Stimulated activated CD4-positive, alpha-beta T cell treated with anti-CD3 and anti-CD28 coated beads, Interleukin-15, amount 100 ng/mL, for 1 hour (primary cell): ENCODE data around the gene RFNG.

Experiments used
- DNase-seq, 2 donors: peaks; one replicate each; pipeline ENCODE4 v3.0.0-alpha.2; 2020; ENCODE audit warnings: low read depth in 1 of 2, low spot score in 1 of 2

Gene RFNG

DNA sequence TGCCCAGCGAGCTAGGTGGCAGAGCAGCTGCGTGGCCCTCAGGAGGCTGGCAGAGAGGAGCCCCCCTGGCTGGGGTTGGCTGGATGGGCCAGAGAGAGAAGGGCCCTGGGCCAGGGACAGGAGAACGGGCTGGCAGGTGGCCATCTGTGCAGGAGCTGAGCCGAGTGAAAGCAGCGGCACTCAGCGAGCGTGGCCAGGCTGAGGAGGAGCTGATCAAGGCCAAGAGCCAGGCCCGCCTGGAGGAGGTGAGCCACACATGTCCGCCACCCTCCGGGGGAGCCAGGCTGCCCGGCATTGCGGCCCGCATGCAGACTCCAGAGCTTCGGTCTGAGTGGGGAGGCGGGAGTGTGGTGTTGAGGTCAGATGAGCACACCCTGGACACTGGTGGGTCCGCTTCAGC is 22.2 kb downstream of the RFNG start:
- DNase-seq: no peak

DNA sequence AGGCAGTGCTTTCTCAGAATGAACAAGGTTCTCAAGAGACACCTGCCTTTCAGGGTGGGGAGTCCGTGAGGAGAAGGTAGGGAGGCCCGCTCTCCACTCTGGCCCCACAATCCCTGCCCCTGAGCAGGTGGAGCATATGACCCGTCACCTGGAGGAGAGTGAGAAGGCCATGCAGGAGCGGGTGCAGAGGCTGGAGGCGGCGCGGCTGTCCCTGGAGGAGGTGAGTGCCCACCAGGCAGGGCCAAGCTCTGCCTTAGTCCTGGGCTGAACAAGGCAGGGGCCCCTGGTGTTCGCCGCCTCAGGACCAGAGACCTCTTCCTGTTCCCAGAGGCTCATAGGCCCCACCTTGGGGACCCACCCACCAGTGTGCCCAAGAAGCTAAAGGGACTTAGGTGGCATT is 22.6 kb downstream of the RFNG start:
- DNase-seq: no peak

DNA sequence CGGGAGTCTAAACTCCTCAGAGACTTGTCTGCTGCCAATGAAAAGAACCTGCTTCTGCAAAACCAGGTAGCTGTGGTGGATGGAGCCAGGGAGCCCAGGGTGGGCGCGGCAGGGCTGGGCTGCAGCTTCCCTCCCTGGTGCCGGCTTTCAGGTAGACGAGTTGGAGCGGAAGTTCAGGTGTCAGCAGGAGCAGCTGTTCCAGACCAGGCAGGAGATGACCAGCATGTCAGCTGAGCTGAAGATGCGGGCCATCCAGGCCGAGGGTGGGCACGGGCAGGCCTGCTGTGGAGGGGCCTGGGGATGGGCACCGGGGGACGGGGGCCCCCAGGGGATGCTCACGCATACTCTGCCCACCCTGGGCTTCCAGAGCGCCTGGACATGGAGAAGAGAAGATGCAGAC is 23.4 kb downstream of the RFNG start:
- DNase-seq: no peak

DNA sequence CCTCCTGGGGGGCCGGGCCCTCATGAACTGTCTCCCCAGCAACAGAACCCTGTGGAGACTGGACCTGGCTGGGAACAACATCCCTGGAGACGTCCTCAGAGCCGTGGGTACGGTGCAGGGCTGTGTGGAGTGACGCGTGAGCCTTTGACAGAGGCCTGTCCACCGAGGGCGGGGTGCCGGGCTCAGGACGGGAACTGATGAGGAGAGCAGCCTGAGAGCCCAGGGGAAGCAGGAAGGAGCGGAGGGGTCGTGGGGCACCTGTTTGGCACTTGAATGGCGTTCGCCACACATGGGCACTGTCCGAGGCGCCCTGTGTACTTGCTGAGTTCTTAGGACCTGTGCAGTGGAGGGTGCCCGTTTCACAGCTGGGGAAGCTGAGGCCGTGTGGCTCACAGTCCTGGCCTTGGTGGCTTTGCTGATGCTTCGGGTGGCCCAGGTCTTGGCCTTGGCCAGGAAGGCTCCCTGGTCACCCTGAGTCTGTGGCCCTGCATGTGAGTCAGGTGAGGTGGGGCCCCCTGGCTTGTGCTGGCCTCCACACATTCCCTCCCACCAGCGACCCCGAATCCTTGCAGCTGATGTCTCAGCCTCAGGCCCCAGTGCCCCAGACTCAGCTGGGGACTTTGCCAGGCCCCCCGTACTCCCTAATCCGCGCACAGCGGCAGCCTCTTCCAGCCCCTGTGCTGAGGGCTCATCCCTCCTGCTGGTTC is 26.1 kb downstream of the RFNG start:
- DNase-seq: no peak

DNA sequence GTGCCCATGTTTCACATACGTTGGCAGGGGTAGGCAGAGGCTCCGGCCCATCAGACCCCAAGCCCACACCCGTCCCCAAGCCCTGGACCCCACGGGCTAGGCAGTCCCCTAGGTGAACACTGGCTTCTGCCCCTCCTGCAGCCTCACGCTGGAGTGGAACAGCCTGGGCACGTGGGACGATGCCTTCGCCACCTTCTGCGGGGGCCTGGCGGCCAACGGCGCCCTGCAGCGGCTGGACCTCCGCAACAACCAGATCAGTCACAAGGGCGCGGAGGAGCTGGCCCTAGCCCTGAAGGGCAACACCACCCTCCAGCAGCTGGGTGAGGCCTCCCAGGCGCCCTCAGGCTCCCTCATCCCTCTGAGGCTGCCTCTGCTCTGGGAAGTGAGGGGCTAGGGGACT is 26.8 kb downstream of the RFNG start:
- no peak for DNase-seq

DNA sequence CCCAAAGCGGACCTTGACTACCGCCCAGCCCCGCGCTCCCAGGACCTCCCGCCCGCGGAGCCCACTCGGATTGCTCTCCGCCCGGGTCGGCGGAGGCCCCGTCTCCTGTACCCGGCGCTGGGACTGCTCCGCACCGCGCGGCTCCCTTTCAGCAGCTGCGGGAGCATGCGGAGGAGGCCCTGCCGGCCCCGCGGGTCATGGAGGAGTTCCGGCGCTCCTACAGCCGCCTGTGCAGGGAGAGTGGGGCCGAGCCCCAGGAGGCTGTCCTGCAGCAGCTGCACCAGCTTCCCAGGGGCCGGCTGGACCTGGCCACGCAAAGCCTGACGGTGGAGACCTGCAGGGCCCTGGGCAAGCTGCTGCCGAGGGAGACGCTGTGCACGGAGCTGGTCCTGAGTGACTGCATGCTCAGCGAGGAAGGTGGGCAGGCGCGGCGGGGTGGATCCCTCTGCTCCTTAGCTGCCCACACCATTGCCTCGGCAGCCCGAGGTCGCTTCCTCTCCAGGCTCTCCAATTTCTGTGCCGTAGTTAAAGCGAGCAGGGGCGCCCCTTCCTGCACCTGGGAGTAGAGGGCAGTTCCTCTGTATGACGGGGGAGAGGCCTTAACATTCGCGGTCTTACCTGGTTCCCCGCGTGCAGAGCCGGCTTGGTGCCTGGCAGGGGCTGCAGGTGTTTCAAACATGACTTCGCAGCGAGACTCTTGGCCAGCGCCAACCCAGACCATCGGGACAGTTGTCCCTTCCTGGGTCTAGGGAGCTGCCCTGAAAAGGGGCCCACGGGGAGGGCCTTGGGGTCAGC is 28.0 kb downstream of the RFNG start:
- no peak for DNase-seq

DNA sequence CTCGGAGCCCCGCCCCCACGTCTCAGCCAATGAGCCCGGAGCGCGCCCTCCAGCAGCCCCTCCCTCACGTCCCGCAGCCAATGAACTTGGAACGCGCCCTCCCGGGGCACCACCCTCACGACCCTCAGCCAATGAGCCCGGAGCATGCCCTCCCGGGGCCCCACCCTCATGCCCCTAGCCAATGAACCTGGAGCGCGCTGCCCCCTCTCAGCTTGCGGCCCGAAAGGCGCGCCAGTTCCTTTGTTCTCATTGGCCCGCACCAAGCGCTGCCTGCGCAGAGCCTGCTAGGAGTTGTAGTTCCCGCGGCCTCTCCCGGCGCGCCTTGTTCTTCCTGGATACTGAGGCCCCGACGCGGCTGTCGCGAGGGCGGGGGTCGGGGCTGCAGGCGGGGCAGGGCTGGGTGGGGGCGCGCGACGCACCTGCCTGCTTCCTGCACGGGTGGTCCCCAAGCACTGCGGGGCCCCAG is 28.6 kb downstream of the RFNG start, which contains the start of gene LRRC45:
TSS of gene LRRC45 (plus strand) at position 325 of the 466 bp plus-strand sequence. CDS start 339 bp downstream, outside the sequence.
- peak; percentile 99 for DNase-seq

DNA sequence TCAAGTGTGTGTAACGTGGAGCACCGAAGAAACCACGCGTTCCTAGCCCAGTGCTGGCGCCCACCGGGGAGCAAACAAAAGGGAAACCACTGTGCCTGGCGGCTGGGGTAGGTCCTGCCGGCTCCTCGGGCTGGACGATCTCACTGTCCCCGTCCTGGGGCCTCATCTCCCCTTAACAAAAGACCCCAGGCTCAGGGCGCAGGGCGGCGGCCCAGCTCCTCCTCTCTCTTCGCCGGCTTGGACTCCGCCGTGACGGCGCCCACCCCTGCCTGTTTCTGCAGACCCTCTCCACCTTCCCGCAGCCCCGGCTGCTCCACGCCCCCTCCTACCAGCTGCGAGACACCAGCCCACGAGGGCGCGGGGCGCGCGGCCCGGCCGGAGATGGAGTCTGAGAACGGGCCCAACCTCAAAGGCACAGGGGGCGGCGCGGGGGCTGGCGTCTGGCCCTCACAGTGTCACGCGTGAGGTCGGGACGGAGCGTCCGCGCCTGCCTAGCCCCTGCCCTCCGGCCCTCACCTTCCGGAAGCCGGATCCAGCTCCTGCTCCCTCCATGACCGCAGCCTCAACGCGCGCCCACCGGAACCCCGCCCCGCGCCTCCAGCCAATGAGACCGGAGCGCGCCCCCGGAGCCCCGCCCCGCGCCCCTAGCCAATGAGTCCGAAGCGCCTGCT is 29.2 kb downstream of the RFNG start, which contains the start of gene CENPX:
TSS of gene CENPX (minus strand) at position 569 of the 671 bp plus-strand sequence. CDS start at position 552, 17 bp downstream.
- DNase-seq: no peak

DNA sequence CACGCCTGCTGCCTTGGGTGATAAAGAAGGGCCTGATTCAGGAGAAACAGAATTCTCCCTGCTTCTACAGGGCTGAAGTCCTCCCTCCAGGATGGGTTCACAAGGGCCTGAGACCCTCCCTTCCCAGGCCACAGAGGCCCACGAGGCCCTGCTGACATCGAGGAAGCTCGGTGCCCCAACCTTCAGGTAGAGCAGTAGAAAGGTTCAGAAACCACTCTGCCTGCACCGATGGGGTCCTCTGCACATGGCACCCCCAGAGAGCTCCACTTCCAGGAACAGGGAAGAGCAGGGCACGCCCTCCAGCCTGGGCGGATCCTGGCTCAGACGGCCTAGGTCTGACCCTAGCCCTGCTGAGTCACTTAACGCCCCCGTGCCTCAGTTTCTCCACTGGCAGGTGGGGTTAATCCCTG is 29.7 kb downstream of the RFNG start:
- DNase-seq: no peak

DNA sequence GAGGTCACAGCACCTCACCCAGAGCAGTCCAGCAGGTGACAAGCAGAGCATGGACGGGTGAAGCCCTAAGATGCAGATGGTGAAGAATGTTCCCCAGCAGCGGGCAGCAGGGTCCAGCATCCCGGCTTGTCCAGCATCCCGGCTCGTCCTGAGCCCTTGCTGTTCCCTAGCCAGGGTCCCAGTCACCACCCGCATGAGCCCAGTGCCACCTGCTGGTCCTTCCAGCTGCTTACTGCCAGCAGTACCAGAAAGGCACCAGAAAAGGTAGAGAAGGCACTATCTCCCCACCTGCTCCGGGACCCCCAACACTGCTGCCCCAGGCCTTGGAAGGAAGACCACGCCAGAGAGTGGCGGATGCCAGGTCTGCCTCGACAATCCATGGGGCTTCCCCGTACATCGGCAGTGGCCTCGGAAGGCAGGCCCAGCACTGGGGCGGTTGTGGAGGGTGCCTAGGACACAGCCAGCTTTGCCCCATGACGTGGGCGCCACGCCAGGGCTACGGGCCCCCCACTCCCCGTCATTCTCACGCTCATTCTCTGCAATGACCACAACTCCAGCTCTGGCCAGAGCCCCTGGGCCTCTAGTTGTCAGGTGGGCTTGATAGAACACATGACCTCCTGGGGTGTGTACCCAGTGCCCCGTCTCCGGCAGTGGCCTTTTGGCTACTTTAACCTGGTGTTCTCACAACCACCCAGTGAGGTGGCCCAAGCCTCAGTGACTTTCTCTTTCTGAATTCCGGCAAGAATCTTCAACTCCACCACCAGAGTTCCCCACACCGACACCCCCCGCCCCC is 30.3 kb downstream of the RFNG start:
- no peak for DNase-seq

DNA sequence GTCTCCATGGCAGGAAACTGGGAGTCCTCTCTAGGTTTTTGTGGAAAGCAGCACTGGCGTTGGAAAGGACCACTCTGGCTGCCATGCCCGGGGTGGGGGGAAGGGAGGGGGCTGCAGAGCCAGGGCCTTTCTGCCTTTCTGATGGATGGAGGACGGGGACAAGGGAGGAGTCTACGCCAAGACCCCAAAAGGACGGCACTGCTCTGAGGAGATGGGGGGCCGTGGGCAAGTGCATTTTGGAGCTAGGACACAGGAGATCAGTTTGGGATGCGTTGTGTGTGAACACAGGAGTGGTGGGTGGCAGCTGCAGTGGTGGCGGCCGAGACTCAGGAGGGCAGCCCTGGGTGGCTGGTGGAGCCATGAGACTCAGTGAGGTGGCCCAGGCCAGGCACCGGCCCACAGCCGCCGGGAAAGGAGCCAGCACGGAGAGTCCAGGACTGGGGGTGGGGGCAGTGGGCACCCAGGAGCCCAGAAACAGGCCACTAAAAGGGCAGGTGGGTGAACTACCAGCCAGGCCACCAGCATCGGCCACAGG is 31.0 kb downstream of the RFNG start:
- DNase-seq: no peak

DNA sequence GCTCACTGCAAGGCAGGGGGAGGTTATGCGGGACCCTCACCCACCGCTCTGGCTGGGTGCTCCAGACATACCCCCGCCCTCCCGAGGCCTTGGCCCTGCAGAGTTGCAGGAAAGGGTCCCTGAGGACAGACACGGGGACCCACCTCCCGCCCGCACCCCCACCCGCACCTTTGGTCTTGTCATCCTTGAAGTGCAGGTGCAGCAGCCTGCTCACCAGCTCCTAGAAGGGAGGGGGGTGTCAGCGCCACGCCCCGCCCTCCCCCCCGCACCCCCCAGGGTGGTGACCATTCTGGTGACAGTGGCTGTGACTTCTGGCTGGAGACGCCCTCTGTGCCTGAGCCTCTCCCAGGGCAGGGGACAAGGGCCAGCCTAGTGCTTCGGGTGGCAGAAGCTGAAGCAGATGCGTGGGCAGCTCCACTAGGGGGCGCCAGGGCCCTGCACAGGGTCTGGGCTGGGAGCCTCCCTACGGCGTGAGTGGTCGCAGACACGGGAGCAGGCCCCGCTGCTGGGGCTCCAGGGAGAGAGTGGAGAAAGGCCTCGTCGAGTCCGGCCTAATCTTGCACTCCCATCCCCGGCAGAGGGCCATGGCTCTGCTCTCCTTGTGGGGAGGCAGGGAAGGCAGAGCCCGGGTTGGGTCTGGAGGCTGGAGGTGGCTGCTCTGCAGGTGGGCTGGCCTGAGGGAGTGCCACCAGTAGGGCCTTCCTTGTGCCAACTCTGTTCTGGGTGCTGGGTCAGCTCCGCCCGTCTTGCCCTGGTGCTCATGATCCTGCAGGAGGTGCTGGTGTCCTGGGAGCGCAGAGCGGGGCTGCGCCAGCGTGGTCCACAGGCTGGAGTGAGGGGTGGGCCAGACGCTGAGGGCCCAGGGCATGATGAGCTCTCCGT is 31.7 kb downstream of the RFNG start:
- DNase-seq: peak in 1 of 2 donors; percentile 56

DNA sequence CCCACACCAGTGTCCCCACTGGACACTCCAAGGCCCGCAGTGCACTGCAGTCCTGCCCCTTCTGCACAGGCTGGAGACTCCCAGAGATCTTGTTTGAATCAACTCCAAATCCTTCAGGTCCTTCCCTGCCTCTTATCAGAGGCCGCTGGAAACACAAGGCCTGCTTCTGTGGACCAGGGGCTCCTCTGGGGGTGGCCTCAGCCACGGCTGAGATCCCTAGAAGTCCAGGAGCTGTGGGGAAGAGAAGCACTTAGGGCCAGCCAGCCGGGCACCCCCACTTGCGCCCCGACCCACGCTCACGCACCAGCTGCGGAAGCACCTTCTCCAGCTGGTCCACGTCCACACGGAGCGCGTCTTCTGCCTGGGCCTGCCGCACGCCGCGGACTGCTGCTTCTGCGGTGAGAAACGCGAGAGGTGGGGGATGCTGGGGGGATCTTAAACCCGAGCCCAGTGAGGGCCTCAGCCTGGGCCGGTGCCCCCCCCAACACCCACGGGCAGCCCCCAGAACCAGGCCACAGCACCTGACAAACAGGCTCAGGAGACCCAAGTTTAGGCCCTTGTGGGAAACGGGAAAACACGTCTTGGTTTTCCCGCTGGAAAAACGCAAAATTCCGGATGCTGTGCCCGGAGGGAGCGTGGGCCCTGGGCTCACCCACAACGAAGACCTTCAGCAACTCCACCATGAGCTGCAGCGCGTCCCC is 32.5 kb downstream of the RFNG start:
- no peak for DNase-seq

DNA sequence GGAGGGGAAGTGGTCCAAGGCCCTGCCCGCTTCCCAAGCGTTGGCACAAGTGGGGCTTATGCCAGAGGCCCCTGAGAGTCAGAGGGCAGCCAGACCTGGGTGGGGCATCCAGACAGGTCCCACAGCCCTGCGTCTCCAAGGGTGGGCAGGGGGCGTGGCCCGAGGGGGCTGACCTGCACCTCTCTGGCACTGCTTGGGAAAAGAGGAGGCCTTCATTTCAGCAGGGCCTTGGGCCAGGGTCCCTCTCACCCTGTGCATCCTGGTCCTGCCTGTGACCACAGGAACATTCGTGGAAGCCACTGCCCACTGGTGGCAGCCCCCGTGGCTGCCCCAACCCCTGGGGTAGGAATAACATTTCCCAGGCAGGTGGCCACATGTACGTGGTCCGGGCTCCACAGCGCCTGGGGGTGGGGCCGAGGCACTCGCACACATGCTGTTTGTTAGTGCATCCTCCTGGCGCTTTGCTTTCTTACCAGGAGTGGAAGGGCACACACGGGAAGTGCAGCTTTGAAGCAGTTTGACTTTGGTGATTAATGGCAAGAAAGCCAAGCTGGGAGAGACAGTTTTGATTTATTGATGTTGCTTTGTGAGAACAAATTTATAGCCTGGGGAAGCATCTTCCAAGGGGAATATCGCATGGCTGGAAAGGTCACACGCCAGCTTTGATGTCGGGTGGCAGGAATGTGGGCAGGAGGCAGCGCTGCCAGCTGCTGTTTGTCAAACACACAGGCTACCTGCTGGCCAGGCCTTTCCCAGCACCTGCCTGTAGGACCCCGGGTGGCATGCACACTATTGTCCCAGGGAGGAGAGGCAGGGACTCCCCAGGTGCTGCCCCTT is 33.2 kb downstream of the RFNG start:
- no peak for DNase-seq

DNA sequence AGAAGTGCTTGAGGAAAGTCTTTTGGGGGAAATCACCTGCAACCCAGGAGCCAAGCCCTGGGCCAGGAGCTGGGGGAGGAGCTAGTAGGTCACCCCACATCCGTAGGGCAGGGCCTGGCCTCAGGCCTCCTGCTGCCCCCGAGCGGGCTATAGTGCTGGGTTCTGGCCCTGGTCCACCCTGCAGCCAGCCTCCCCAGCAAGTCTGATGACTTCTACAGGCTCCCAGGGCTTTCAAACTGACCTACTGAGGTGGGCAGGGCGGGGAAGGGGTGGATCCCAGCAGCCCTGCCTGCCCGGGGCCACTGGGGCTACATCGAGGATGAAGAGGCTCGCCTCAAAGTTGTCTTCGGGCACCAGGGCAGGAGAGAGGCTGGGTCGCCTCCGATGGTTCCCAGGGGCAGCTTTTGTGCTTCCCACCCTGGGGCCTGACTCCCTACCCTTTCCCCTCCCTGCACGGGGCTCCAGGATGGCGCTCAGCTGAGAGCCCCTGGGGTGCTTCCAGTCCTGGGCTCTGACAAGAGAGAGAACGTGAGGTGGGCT is 33.9 kb downstream of the RFNG start:
- DNase-seq: no peak

DNA sequence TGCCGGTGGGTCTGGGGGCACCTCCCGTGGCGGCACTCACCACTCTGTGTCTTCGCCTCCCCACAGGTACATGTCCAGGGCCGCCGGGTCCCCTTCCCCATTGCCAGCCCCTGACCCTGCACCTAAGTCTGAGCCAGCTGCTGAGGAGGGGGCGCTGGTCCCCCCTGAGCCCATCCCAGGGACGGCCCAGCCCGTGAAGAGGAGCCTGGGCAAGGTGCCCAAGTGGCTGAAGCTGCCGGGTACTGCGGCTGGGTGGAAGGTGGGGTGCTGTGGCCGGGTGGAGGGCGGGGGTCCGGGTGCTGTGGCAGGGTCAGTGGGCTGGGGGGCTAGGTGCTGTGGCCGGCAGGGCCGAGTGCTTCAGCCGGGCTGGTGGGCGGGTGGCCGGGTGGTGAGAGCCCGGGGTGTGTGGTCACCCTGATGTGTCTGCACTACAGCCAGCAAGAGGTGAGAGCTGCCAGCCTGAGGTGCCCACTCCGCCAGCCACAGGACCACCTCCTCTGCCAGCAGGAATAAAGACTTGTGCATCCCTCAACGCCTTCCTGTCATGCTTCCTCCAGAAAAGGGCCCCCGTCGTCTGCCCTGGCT is 34.6 kb downstream of the RFNG start:
- DNase-seq: no peak

DNA sequence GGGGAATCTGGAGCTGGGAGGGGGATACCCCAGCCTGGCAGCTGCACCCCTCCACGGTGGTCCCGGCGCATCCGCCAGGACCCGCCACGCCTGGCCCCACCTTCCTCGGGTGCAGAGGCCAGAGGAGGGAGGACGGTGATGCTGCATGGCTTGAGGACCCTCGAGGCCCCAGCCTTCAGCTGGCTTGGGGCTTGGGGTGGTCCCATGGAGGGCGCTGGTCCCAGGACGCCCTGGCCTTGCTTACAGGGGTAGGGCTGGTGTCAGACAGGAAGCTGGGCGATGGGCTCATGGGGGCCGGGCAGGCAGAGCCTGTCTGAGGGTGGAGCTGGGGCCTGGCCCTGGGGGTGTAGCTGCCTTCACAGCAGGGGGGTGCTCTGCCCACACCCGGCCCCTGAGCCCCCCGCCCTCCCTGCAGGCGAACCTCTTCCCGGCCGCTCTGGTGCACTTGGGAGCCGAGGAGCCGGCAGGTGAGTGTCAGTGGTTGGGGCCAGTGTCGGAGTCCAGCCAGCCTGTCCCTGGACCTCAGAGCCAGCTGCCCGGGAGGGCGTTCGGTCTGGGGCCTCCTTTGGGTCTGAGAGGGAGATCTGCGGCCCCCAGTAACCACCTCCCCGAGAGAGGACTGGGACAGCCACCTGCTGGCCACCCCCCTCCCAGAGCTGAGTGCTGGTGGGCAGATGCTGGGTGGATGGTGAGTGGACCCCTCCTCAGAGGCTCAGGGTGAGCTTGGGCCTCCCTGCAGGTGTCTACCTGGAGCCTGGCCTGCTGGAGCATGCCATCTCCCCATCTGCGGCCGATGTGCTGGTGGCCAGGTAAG is 35.3 kb downstream of the RFNG start:
- DNase-seq: no peak
